HG02840 (cell line): ENCODE data around the gene SBNO2.
A peak's percentile ranks its signal among the peaks of the same experiment; 100 is the strongest.
"Not testable (repeated sequence)": the region's sequence is repeated elsewhere in the genome, so short reads cannot be mapped to it uniquely, and the experiment has no call there.

Experiments
- ATAC-seq: cut with Tn5 transposase; IDR thresholded peaks from one replicate; pipeline ENCODE4 v1.9.1; 2021; ENCODE audit warnings: mild to moderate bottlenecking, moderate library complexity, moderate number of reproducible peaks; ENCODE audit not compliant: unreplicated experiment, low FRiP score

The SBNO2 gene

DNA sequence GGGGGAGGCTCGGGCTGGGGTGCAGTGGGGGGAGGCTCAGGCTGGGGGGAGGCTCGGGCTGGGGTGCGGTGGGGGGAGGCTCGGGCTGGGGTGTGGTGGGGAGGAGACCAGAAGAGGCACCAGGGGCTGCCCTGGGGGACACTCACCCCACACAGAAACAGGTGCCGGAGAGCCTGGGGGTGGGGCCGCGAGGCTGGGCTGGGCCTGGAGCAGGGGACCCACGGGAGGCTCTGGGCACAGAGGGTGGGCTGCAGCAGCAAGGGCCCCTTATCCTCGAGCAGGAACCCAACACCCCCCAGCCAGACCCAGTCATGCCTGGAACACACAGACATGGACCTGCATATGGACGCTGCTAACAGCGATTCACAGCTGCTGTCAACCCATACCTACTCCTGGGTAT, 35.9 kb downstream of the SBNO2 start:
- ATAC-seq, result no peak

DNA sequence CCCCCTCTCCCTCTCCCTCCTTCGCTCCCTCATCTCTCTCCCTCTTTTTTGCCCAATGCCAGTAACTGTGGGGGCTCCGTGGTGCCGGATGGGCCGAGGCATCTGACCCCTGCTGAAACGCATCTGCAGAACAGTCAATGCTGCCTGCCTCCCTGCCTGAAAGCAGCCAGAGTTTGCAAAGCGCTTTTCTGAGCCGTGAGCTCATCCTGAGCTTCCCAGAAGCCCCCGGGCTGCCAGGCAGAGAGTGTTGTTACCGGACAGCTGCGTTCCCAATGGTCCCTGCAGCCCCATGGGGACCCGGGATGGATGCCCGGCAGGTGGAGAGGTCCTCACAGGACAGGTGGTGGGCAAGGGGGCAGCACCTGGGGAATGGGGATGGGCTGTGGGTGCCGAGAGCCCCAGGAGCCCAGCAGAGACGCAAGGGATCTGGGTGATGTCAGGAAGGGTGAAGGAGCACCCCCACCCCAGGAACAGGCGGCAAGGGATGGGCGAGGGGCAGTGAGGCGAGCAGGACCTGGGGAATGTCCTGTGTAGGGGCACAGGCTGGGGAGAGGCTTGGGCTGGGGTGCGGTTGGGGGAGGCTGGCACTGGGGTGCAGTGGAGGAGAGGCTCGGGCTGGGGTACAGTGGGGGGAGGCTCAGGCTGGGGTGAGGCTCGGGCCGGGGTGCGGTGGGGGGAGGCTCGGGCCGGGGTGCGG, 37.3 kb downstream of the SBNO2 start:
- ATAC-seq, result no peak

DNA sequence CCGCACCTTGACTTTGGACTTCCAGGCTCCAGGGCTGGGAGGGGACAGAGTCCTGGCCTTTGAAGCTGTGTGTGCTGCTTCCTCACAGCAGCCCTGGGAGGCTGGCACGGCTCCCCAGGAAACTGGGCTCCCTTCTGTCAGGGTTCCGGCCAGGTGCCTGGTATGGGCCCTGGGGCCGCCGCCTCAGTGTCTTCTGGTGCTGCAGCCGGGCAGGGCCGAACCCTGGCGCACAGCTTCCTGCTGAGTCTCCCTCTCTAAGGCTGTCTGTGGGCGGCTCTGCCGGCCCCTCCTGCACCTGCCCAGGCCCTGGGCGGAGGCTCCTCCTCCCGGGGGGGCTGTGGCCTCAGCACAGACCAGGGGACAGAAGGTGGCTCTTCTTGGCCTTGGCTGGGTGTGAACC, 37.9 kb downstream of the SBNO2 start:
- no peak for ATAC-seq

DNA sequence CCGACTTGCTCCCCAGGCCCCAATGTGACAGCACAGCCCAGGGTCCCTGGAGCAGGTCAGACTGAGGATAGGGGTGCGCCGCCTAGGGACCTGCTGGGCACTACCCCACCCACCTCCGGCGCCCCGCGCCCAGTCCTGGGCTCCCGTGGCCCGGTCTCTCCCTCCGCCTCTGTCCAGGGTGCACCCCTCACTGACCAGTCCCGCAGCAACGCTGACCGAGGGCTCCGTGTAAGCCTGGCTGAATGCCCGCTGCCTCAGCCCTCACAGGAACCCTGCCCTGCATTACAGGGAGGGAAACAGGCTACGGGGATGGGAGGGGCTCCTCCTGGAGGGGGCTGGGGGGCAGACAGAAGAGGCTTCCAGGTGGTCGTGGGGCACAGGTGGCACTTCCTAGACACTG, 38.6 kb downstream of the SBNO2 start:
- no peak for ATAC-seq

DNA sequence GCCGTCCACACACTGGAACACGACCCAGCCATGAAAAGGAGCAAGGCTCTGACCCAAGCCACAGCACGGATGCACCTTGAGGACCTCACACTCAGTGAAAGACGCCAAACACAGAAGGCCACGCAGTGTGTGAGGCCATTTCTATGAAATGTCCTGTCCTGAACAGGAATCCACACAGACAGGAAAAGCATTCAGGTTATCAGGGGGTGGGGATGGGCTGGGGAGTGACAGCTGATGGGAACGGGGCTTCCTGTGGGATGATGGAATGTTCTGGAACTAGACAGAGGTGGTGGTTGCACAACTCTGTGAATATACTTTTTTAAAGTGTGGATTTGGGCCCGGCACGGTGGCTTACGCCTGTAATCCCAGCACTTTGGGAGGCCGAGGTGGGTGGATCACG, 39.6 kb downstream of the SBNO2 start:
- no peak for ATAC-seq

DNA sequence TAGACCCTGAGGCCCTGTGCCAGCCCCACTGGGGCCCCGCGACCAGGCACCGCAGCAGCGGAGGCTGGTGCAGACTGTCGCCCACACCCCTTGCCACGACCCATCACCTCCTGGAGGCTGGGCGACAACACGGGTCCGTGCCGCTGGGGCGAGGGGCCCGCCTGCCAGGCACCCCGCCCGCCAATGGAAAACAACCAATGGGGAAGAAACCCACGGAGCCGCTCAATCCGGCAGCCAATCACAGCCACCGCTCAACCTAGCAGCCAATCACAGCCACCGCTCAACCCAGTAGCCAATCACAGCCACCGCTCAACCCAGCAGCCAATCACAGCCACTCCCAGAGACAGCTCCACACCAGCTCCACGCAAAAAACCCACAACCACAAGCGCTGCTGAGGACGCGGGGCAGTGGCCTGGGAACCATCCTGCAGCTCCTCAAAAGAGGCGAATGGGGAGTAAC, 40.6 kb downstream of the SBNO2 start:
- no peak for ATAC-seq

DNA sequence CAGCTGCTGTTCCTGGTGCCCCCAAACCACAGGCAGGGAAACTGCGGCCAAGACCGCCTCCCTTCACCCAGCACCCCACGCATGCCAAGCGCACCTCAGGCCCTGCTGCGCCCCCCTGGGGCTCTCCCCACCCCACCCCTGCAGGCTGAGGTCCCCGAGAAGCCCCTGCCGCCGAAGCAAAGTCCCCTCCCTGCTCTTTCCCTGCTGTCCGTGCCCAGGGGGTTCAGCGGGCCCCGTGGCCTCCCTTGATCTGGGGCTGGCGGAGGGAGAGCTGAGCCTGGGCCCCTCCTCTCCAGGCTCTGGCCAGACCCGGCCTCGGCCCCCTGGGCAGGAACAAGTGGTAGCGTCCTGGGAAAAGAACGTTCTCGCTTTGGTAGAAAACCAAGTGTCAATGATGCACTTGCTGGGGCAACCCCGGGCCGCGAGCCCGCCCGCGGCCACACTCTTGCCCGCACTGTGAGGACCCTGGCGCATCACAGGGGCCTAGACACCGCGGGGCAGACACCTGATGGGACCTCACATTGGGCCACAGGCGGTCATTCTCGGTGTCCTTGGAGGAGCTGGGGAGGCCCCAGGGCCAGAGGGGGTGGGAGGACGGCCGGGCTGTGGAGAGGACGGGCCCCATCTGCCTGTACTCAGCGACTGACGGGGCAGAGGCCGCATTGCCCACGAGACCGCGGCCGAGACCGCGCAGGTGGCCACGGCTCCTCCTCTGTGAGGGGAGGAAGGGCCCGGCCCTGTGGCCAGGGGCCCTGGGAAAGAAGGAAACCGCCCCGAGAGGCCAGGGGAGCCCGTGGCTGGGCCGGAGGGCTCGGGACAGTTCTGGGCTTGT, 41.3 kb downstream of the SBNO2 start:
- no peak for ATAC-seq

DNA sequence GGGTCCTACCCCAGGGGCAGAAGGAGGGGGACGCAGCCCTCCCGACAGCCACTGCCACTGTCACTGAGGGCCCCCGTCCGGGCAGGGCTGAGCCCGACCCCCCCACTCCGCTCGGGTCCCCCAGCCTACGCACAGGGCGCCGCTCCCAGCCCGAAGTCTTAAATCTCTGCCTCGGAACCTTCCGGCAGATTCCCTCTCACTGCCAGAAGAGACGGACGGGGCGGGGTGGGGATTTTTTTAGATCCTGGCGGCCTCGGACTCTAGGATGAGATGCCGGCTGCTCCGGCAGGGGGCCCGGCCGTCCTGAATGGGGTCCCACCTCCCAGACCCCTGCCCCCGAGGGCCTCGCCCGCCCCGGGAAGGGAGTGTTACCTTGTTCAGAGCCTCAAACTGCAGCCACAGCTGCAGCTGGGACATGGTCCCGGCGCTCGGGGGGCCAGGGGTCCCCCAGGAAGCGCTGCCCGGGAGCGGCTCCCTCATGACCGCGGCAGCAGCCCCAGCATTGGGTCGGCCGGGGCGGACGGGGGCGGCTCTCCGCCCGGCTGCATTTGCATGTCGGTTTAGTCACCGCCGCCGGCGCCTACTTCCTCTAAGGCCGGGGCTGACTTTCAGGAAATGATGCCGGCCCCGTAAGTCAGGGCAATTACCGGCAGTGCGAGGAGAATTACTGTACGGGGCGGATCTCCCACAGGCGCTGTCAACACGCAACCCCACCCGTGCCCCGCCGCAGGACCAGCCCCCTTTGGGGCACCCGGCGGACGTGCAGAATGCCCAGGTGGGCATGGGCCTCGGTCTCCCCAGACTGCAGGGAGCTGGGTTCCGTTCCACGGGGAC, 42.1 kb downstream of the SBNO2 start:
- peak; percentile 53 for ATAC-seq

DNA sequence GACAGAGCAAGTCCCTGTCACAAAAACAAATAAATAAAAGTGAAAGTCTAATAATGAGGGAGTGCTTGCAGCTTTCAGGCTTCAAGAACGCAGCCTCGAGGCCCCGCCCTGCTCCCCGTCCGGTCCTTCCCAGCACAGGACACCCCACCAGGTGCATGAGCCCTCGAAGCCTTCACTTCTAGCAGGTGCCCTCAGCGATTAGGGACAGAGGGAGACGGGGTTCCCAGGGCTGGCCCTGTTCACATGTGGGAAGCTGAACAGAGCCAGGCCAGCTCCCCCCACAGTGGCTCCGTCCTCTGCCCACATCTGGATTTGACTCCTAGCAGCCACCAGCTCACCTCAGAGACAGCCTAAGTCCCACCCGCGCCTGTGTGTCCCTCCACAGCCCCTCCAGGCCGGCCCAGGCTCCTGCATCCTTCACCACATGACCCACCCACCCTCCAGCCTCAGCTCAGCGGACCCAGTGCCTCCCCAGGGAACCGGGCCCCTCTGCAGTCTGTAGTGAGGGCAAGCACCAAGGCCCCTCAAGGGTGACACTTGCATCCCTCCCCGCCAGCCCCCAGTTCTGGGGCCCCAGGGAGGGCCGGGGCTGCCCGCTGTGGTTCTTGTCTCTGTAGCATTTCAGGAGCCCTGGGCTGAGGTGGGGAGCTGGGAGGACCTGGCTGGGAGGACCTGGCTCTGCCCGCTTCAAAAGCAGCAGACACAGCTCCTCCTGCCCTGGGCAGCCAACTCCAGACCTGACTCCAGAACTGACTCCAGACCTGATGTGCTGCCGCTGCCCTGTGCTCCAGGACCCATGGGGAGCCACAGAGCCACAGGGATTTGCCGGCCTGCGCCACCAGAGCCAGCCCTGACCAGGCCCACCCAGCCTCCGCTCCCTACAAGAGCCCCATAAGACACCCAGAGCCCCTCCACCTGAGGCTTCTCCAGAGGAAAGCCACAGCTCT, 43.0 kb downstream of the SBNO2 start:
- peak; percentile 2 for ATAC-seq

DNA sequence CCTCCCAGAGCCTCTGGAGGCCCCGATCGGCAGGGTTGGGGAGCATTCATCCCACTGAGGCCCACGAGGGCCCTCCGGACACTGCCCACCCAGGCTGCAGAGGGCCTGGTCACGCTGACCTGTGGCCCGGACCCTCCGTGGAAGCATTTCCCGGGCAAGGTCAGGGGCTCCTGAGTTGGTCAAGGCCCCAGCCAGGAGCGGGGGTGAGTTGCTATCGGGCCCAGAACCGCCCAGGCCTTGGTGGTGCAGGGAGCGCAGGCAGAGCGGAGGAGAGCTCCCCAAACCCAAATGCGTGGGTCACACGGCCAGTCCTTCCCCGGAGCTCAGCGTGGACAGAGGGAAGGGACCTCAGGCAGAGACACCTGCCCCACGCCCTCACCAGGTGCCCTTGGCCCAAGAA, 44.5 kb downstream of the SBNO2 start:
- no peak for ATAC-seq

DNA sequence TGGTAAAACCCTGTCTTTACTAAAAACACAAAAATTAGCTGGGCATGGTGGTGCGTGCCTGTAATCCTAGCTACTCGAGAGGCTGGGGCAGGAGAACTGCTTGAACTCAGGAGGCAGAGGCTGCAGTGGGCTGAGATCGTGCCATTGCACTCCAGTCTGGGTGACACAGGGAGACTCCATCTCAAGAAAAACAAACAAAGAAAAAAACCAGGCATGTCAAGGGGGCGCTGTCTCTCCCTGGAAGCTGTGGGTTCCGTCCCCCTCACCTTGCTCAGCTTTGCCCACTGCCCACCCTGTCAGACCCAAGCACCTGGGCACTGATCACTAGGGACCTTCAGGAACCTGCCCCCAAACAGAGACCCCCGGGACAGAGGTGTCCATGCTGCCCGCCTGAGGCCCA, 45.0 kb downstream of the SBNO2 start:
- not testable (repeated sequence) for ATAC-seq

DNA sequence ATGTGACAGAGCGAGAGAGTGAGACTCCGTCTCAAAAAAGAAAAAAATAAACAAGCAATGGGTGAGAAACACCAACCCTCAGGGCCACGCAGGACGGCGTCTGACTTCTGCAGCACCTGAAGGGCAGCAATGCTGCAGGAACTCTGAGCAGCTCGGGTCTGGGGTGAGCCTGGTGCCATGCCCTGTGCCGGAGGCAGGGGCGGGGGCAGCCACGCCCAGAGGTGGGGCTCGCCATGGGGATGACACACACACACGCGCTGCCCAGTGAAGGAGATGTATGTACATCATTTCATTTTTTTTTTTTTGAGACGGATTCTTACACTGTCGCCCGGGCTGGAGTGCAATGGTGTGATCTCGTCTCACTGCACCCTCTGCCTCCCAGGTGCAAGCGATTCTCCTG, 46.0 kb downstream of the SBNO2 start:
- no peak for ATAC-seq

DNA sequence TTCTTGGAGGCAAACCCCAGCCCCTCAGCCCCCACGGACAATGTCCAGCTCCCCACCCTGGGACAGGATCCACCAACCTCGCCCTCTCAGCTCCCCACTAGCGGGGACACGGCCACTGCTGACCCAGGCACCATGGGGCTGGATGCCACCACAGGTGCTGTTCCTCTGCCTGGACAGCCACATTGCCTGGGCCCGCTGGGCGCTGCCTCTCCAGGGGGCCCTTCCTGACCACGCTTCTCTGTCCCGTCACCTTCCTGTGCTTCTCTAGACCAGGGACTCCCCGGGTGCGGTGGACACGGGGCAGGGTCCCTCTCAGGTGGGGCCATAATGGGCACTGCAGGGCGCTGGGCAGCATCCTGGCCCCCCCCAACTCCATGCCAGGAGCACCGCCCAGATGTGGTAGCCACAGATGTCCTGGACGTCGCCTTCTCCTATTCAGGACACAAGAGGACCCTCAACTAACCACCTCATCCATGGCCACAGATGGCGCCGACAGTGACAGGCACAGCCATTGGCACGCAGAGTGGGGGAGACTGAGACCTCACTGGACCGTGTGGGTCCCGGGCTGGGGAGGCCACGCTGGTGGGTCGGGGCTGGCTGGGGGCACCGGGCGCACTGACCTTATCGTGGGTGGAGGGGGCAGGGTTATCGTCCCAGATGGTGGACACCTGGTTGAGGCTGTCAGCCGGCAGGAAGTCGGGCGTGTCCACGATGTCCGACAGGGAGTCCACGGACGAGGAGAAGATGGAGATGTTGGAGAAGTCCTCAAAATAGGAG, 46.9 kb downstream of the SBNO2 start:
- ATAC-seq, result no peak

DNA sequence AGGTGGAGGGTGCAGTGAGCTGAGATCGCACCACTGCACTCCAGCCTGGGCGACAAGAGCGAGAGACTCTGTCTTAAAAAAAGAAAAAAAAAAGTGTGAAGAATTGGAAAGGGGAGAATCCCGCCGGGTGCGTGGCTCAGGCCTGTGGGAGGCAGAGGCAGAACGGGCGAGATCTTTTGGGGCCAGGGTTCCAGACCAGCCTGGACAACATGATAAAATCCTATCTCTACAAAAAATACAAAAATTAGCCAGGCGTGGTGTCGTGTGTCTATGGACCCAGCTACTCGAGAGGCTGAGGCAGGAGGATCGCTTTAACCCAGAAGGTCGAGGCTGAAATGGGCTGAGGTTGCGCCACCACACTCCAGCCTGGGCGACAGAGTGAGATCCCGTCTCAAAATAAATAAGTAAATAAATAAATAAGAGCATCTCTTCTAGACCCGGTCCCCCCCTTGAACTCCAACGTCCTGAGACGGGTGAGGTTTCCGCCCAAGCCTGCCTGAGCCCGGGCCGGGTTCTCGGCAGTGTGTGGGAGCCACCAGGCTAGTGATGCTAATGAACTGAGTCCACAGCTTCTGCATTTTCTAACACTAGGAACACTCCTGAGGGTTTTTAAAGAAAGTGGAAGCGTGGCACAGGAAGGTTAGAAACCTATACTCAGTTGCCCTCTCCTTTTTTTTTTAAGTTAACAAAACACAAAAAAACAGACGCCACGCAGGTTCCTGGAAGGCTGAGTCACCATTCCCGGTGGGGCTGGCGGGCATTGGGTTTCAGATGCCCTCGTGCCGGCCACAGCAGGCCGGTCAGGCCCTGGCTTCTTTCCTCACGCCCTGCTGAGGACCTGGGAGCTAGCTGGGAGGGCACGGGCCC, 48.2 kb downstream of the SBNO2 start:
- no peak for ATAC-seq

DNA sequence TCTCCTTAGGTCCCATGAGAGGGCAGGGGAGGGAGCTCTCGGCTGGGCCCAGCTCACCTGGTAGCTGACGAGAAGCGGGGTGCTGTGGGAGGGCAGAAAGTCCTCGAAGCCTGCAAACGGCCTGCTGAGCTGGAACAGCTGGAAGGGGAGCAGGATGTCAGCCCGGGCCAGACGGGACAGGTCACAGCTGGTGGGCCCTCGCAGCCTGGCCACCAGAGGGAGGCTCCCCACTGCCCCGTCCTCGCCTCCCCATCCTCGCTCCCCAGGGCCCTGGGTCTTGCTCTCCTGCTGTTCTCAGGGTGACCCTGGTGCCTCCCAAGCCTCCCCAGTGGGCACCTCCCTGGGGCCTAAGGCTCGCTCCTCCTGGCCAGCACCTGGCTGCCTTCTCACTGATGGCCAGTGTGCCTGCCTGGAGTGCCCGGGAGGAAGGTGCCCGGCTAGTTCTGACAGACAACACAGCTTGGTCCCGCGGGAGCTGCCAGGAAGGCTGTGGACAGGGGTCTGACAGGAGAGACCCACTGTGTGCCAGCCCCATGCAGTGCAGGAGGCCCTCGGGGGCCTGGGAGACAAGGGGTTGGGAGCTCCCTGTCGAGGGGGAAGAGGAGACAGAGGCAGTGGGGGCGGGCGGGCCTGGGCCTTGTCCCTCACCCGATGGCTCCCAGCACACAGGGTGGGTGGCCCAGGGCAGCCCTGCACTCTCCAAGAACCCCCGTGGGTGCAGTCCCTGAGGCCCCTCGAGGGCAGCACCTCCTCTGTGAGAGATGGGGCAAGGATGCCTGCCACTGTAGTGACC, 50.0 kb downstream of the SBNO2 start:
- ATAC-seq, result no peak

DNA sequence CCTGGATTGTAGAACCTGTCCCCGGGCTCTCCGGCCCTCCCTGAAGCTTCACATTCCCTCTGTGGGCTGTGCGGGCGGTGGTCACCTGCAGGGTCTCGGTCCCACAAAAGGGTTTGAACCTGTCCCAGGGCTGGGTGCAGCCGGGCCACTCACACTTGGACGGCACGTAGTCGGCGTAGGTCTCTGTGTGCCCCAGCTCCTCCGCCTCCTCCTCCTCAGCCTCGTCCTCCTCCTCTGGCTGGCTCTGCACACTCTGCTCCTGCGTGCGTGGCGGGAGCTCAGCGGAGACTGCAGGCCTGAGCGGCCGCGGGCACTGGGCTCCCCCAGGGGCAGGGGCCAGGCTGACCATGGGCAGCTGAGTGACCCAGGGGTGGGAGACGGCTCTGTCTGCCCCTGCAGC, 50.7 kb downstream of the SBNO2 start:
- no peak for ATAC-seq

DNA sequence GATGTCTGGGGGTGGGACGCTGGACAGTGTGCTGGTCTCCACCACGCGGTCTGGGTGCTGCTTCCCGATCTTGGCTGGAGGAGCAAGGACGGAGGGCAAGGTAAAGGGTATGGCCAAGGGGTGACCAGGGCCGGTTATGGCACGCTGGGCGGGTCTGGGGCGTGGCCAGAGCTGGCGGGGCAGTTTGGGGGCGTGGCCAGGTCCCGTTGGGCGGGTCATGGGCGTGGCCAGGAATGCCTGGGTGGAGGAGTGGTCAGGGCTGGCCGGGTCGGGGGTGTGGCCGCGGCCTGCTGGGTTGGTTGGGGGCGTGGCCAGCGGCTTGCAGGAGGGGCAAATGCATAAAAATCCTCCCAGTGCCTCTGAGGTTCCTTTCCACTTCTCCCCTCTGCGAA, 51.1 kb downstream of the SBNO2 start:
- no peak for ATAC-seq
